H1 (cell line): ENCODE data around the gene ELMOD2. TPM values are rescaled to one million over a fixed set of nuclear protein-coding genes. Genes with fewer than 3 reads are reported as not detected.

Source experiments
- BCL11A ChIP-seq, 2 experiments: IDR thresholded peaks; one replicate each; pipeline ENCODE4 v1.6.1; 2011; ENCODE audit warnings: low read depth in 2 of 2, low read length in 2 of 2, mild to moderate bottlenecking in 2 of 2
- SUZ12 ChIP-seq: fragments of 200-600 bp; sonication (generic); IDR thresholded peaks from 2 replicates; pipeline ENCODE4 v1.6.1; 2012; ENCODE audit warnings: mild to moderate bottlenecking, inconsistent platforms, low read length, moderate library complexity, mixed read lengths
- polyA plus RNA-seq, 7 experiments: library from polyadenylated mRNA; depleted of rRNA in 3 of 7; stranded (reverse) in 5 of 7; unstranded in 2 of 7; fragments of >200 nt in 5 of 7; fragments of 200-250 nt in 2 of 7; gene quantifications; 1 replicate in 5 of 7; 2 replicates in 1 of 7; 4 replicates in 1 of 7; pipeline versions ENCODE4 v1.2.1 to v1.2.3, GENCODE V29; 2011 to 2013; ENCODE audit warnings: missing spikeins in 2 of 7, mixed read lengths in 2 of 7
- total RNA-seq: library from RNA; stranded (reverse); fragmentation: NEBNext Ultra II Directional; extraction: Animal tissue kit (Norgen Biotek cat#: 25700); gene quantifications from 2 replicates; pipeline ENCODE4 v1.2.1, GENCODE V29; 2021
- TF ChIP-seq, protein P1 (sequence below): fragments of 300-600 bp; sonication (generic); IDR thresholded peaks from 2 replicates; pipeline ENCODE4 v1.7.1; 2012; ENCODE audit warnings: low read length, moderate library complexity, mild to moderate bottlenecking, inconsistent platforms; ENCODE audit not compliant: insufficient replicate concordance
- TF ChIP-seq, protein P2 (sequence below): IDR thresholded peaks from 2 replicates; pipeline ENCODE4 v1.6.1; 2012; ENCODE audit warnings: low read length, inconsistent platforms

ELMOD2 gene
- total and polyA plus RNA-seq, 2 of the 8 experiments (the other 6 are each of a cell fraction or from before 2014, with no cell fraction given): 6.6 to 27.9 TPM

DNA sequence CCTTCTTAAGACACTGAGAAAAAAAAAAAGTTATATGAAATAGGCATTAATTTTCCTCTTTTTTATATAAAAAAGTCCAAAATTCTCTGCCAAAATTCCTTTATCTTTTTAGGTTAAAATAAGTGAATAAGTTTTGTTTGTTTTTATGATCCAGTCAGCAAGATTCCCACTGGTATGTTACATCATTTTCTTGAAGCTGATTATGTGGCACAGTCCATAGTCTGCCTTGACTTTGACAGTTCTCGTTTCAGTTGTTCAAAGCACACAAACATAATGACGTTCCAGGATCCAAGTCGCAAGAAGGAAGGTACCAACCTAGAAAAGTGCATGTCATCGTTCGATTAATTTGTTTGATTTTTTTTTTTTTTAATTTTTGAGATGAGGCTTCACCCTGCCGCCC lies 35.7 kb downstream of the ELMOD2 start (continued):
- TF ChIP-seq, protein P1, sequence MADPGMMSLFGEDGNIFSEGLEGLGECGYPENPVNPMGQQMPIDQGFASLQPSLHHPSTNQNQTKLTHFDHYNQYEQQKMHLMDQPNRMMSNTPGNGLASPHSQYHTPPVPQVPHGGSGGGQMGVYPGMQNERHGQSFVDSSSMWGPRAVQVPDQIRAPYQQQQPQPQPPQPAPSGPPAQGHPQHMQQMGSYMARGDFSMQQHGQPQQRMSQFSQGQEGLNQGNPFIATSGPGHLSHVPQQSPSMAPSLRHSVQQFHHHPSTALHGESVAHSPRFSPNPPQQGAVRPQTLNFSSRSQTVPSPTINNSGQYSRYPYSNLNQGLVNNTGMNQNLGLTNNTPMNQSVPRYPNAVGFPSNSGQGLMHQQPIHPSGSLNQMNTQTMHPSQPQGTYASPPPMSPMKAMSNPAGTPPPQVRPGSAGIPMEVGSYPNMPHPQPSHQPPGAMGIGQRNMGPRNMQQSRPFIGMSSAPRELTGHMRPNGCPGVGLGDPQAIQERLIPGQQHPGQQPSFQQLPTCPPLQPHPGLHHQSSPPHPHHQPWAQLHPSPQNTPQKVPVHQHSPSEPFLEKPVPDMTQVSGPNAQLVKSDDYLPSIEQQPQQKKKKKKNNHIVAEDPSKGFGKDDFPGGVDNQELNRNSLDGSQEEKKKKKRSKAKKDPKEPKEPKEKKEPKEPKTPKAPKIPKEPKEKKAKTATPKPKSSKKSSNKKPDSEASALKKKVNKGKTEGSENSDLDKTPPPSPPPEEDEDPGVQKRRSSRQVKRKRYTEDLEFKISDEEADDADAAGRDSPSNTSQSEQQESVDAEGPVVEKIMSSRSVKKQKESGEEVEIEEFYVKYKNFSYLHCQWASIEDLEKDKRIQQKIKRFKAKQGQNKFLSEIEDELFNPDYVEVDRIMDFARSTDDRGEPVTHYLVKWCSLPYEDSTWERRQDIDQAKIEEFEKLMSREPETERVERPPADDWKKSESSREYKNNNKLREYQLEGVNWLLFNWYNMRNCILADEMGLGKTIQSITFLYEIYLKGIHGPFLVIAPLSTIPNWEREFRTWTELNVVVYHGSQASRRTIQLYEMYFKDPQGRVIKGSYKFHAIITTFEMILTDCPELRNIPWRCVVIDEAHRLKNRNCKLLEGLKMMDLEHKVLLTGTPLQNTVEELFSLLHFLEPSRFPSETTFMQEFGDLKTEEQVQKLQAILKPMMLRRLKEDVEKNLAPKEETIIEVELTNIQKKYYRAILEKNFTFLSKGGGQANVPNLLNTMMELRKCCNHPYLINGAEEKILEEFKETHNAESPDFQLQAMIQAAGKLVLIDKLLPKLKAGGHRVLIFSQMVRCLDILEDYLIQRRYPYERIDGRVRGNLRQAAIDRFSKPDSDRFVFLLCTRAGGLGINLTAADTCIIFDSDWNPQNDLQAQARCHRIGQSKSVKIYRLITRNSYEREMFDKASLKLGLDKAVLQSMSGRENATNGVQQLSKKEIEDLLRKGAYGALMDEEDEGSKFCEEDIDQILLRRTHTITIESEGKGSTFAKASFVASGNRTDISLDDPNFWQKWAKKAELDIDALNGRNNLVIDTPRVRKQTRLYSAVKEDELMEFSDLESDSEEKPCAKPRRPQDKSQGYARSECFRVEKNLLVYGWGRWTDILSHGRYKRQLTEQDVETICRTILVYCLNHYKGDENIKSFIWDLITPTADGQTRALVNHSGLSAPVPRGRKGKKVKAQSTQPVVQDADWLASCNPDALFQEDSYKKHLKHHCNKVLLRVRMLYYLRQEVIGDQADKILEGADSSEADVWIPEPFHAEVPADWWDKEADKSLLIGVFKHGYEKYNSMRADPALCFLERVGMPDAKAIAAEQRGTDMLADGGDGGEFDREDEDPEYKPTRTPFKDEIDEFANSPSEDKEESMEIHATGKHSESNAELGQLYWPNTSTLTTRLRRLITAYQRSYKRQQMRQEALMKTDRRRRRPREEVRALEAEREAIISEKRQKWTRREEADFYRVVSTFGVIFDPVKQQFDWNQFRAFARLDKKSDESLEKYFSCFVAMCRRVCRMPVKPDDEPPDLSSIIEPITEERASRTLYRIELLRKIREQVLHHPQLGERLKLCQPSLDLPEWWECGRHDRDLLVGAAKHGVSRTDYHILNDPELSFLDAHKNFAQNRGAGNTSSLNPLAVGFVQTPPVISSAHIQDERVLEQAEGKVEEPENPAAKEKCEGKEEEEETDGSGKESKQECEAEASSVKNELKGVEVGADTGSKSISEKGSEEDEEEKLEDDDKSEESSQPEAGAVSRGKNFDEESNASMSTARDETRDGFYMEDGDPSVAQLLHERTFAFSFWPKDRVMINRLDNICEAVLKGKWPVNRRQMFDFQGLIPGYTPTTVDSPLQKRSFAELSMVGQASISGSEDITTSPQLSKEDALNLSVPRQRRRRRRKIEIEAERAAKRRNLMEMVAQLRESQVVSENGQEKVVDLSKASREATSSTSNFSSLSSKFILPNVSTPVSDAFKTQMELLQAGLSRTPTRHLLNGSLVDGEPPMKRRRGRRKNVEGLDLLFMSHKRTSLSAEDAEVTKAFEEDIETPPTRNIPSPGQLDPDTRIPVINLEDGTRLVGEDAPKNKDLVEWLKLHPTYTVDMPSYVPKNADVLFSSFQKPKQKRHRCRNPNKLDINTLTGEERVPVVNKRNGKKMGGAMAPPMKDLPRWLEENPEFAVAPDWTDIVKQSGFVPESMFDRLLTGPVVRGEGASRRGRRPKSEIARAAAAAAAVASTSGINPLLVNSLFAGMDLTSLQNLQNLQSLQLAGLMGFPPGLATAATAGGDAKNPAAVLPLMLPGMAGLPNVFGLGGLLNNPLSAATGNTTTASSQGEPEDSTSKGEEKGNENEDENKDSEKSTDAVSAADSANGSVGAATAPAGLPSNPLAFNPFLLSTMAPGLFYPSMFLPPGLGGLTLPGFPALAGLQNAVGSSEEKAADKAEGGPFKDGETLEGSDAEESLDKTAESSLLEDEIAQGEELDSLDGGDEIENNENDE: no peak
- TF ChIP-seq, protein P2, sequence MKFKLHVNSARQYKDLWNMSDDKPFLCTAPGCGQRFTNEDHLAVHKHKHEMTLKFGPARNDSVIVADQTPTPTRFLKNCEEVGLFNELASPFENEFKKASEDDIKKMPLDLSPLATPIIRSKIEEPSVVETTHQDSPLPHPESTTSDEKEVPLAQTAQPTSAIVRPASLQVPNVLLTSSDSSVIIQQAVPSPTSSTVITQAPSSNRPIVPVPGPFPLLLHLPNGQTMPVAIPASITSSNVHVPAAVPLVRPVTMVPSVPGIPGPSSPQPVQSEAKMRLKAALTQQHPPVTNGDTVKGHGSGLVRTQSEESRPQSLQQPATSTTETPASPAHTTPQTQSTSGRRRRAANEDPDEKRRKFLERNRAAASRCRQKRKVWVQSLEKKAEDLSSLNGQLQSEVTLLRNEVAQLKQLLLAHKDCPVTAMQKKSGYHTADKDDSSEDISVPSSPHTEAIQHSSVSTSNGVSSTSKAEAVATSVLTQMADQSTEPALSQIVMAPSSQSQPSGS: no peak
- TF ChIP-seq BCL11A (IDR thresholded peaks at IDR 0.05; ENCODE audit: low read depth in 2 of 2, low read length in 2 of 2): no peak
- no peak for TF ChIP-seq SUZ12
